Measurements from ENCODE around the gene MYCBP2.

Gene MYCBP2

GRCh38 chr13:77180011-77180410, 146.9 kb downstream of the MYCBP2 start:
- H3K9ac ChIP-seq, result no peak overlapping the region
- no peaks in the 10 kb centered on the region for H3K36me3 ChIP-seq (ENCODE audit: insufficient read depth)
- H2AFZ ChIP-seq (ENCODE audit: low read depth), result no peak overlapping the region
- no peak overlapping the region for H3K4me3 ChIP-seq (IDR thresholded peaks at IDR 0.05; ENCODE audit: insufficient read depth, low read depth, low read length)
- no peak overlapping the region for H3K4me2 ChIP-seq
- H3K27me3 ChIP-seq (ENCODE audit: insufficient read depth, low read depth), result no peaks in the 10 kb centered on the region
- no peak for TF ChIP-seq CTCF (conservative IDR thresholded peaks at IDR 0.05; ENCODE audit: low read depth, low read length)
- H3K79me2 ChIP-seq (ENCODE audit: insufficient read depth, low read depth), result no peaks in the 10 kb centered on the region
- H4K20me1 ChIP-seq (ENCODE audit: insufficient read depth), result no peaks in the 10 kb centered on the region
- H3K27ac ChIP-seq, result no peak overlapping the region
- H3K4me1 ChIP-seq (ENCODE audit: low read depth, poor library complexity, severe bottlenecking), result no peaks in the 10 kb centered on the region

- no peak for TF ChIP-seq CTCF (conservative IDR thresholded peaks at IDR 0.05; ENCODE audit: low read depth, low read length)
- Histone ChIP-seq H3K36me3 (ENCODE audit: insufficient read depth) (no peaks in the 10 kb centered on the region), H3K9ac (no peak overlapping the region)
These were observed 149.2 kb downstream of the MYCBP2 start for GRCh38 chr13:77177646-77178045.

GRCh38 chr13:77176350-77176749, 150.5 kb downstream of the MYCBP2 start:
- Histone ChIP-seq H2AFZ (ENCODE audit: low read depth) (no peak overlapping the region), H3K27ac (no peak overlapping the region), H4K20me1 (ENCODE audit: insufficient read depth) (no peaks in the 10 kb centered on the region), H3K4me1 (ENCODE audit: low read depth, poor library complexity, severe bottlenecking) (no peaks in the 10 kb centered on the region), H3K36me3 (ENCODE audit: insufficient read depth) (no peaks in the 10 kb centered on the region), H3K79me2 (ENCODE audit: insufficient read depth, low read depth) (no peaks in the 10 kb centered on the region), H3K9ac (no peak overlapping the region), H3K4me3 (IDR thresholded peaks at IDR 0.05; ENCODE audit: insufficient read depth, low read depth, low read length) (no peak overlapping the region), H3K27me3 (ENCODE audit: insufficient read depth, low read depth) (no peaks in the 10 kb centered on the region), H3K4me2 (no peak overlapping the region)
- no peak for TF ChIP-seq CTCF (conservative IDR thresholded peaks at IDR 0.05; ENCODE audit: low read depth, low read length)

More at GRCh38 chr13:77177646-77178045, 149.2 kb downstream of the MYCBP2 start:
- Histone ChIP-seq H3K27ac (no peak overlapping the region), H2AFZ (ENCODE audit: low read depth) (no peak overlapping the region), H3K4me1 (ENCODE audit: low read depth, poor library complexity, severe bottlenecking) (no peaks in the 10 kb centered on the region), H3K4me3 (IDR thresholded peaks at IDR 0.05; ENCODE audit: insufficient read depth, low read depth, low read length) (no peak overlapping the region), H3K4me2 (no peak overlapping the region), H3K27me3 (ENCODE audit: insufficient read depth, low read depth) (no peaks in the 10 kb centered on the region), H3K79me2 (ENCODE audit: insufficient read depth, low read depth) (no peaks in the 10 kb centered on the region), H4K20me1 (ENCODE audit: insufficient read depth) (no peaks in the 10 kb centered on the region)

GRCh38 chr13:77172650-77173049, 154.2 kb downstream of the MYCBP2 start:
- no peaks in the 10 kb centered on the region for H3K36me3 ChIP-seq (ENCODE audit: insufficient read depth)
- no peak for TF ChIP-seq CTCF (conservative IDR thresholded peaks at IDR 0.05; ENCODE audit: low read depth, low read length)
- H2AFZ ChIP-seq (ENCODE audit: low read depth), result no peak overlapping the region
- no peak overlapping the region for H3K27ac ChIP-seq
- no peak overlapping the region for H3K4me3 ChIP-seq (IDR thresholded peaks at IDR 0.05; ENCODE audit: insufficient read depth, low read depth, low read length)
- no peaks in the 10 kb centered on the region for H4K20me1 ChIP-seq (ENCODE audit: insufficient read depth)
- H3K79me2 ChIP-seq (ENCODE audit: insufficient read depth, low read depth), result no peaks in the 10 kb centered on the region
- no peaks in the 10 kb centered on the region for H3K27me3 ChIP-seq (ENCODE audit: insufficient read depth, low read depth)
- H3K9ac ChIP-seq, result no peak overlapping the region
- H3K4me2 ChIP-seq, result no peak overlapping the region
- H3K4me1 ChIP-seq (ENCODE audit: low read depth, poor library complexity, severe bottlenecking), result no peaks in the 10 kb centered on the region

Measured in KMS-11 (cell line).